ENCODE results near the gene SLC1A2. TPM values are rescaled to one million over a fixed set of nuclear protein-coding genes. Genes with fewer than 3 reads are reported as not detected.

The SLC1A2 gene
- total RNA-seq, 1 donor from 2014 or later = 0.10 TPM

DNA sequence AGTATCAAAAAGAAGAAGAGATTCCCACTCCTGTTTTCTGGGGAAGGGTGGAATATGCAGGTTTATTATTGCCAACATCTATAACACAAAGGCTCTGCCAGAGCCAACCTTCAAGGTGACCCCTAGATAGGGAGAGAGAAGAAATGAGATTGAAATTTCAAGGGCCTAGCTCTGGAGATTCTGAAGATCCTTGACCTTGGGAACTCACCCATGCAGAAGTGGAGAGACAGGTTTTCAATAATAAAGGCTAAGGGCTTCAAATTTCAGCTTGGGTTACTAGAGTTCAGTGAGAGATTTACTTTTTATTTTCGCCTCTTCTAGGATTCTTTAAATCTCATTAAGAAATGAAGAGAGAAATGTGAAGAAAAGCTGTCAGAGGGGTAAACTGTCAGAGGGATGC lies 182.0 kb downstream of the SLC1A2 start:
- no peaks in the 10 kb centered on the region for H3K36me3 Mint-ChIP-seq (ENCODE audit: low read depth)
- H3K9me3 Mint-ChIP-seq (ENCODE audit: low read depth) = peaks cover 13% of the 10 kb centered on the region
- TF ChIP-seq, protein P1, sequence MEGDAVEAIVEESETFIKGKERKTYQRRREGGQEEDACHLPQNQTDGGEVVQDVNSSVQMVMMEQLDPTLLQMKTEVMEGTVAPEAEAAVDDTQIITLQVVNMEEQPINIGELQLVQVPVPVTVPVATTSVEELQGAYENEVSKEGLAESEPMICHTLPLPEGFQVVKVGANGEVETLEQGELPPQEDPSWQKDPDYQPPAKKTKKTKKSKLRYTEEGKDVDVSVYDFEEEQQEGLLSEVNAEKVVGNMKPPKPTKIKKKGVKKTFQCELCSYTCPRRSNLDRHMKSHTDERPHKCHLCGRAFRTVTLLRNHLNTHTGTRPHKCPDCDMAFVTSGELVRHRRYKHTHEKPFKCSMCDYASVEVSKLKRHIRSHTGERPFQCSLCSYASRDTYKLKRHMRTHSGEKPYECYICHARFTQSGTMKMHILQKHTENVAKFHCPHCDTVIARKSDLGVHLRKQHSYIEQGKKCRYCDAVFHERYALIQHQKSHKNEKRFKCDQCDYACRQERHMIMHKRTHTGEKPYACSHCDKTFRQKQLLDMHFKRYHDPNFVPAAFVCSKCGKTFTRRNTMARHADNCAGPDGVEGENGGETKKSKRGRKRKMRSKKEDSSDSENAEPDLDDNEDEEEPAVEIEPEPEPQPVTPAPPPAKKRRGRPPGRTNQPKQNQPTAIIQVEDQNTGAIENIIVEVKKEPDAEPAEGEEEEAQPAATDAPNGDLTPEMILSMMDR (IDR thresholded peaks at IDR 0.05) = no peak
- H3K27ac Mint-ChIP-seq (ENCODE audit: unreplicated experiment) = no peak overlapping the region
- DNase-seq (ENCODE audit: low spot score) = no peak
- H3K27me3 Mint-ChIP-seq (ENCODE audit: low read depth) = no peaks in the 10 kb centered on the region
- H3K4me1 Mint-ChIP-seq (ENCODE audit: low read depth) = peaks cover 38% of the 10 kb centered on the region
- no peak overlapping the region for H3K4me3 Mint-ChIP-seq (ENCODE audit: unreplicated experiment)

DNA sequence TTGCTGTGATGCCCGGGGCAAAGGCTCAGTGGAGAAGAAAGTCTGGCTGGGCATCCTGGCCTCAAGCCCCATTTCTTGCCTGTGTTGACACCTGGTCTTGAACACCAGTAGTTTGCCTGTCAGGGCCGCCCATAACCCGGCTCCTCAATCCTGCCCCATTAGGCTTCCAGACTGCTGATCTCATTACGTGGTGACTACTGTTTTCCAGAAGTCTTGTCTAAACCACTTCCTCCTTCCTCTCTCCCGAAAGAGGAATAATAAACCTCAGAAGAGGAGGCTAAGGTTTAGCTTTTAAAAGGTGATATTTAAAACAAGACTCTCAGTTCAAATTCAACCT lies 182.7 kb downstream of the SLC1A2 start:
- Mint-ChIP-seq H3K36me3 (ENCODE audit: low read depth) (no peaks in the 10 kb centered on the region), H3K27ac (ENCODE audit: unreplicated experiment) (peak overlapping the region; percentile 41), H3K4me3 (ENCODE audit: unreplicated experiment) (no peak overlapping the region), H3K27me3 (ENCODE audit: low read depth) (no peaks in the 10 kb centered on the region), H3K4me1 (ENCODE audit: low read depth) (peaks cover 37% of the 10 kb centered on the region), H3K9me3 (ENCODE audit: low read depth) (peaks cover 13% of the 10 kb centered on the region)
- DNase-seq (ENCODE audit: low spot score) = no peak
- TF ChIP-seq, protein P1 (IDR thresholded peaks at IDR 0.05) = no peak

DNA sequence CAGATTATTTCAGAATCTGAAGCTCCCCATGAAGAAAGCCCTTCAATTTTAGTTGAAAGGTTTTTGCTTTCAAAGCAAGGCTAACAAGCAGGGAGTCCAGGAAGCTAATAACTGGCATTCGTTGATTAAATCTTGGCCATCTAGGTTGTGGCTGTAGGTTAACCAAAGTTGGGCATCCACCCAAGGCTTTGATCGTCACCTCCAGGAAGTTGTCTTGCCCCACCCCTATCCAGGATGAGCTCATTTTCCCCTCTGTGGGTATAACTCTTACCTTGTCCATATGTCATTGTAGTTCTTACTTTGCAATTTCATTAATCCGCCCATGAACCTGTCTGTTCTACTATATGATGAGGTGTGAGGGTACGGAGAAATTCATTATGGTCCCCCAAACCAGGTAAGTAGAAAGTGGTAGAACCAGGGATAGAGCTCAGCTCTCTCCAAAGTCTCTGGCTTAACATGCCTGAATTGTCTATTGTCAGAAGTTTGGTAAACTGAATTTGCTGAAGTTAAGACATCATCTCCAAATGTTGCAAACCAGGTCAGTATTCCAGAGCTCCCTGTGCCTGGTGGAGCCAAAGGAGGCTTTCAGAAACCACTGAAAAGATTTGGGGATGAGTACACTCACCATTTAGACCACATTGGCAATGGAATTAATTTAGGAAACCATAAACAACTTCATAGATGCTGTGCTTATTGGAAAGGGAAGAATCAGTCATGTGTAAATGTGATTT lies 183.3 kb downstream of the SLC1A2 start:
- no peaks in the 10 kb centered on the region for H3K27me3 Mint-ChIP-seq (ENCODE audit: low read depth)
- H3K27ac Mint-ChIP-seq (ENCODE audit: unreplicated experiment) = peak overlapping the region; percentile 41
- peaks cover 13% of the 10 kb centered on the region for H3K9me3 Mint-ChIP-seq (ENCODE audit: low read depth)
- TF ChIP-seq, protein P1 (IDR thresholded peaks at IDR 0.05) = no peak
- peaks cover under 1% of the 10 kb centered on the region for H3K36me3 Mint-ChIP-seq (ENCODE audit: low read depth)
- no peak for DNase-seq (ENCODE audit: low spot score)
- no peak overlapping the region for H3K4me3 Mint-ChIP-seq (ENCODE audit: unreplicated experiment)
- peaks cover 37% of the 10 kb centered on the region for H3K4me1 Mint-ChIP-seq (ENCODE audit: low read depth)

DNA sequence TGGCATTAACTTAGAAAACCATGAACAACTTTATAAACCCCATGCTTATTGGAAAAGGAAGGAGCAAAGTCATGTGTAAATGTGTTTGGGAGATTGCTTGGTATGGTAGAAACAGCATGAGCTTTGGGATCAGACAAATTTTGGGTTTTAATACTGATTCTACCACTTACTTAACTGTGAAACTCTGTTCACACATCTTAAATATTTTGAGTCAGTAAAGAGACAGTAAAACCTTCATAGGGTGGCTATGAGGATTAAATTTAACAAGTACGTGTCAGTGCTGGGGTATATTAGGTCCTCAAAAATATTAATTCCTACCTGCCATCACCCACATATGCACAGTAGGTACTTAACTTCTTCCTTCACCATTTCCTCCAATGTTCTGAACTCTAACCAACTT lies 183.9 kb downstream of the SLC1A2 start:
- H3K4me1 Mint-ChIP-seq (ENCODE audit: low read depth) = peaks cover 37% of the 10 kb centered on the region
- H3K27ac Mint-ChIP-seq (ENCODE audit: unreplicated experiment) = no peak overlapping the region
- H3K9me3 Mint-ChIP-seq (ENCODE audit: low read depth) = peaks cover 13% of the 10 kb centered on the region
- DNase-seq (ENCODE audit: low spot score) = no peak
- H3K4me3 Mint-ChIP-seq (ENCODE audit: unreplicated experiment) = no peak overlapping the region
- peaks cover 4% of the 10 kb centered on the region for H3K36me3 Mint-ChIP-seq (ENCODE audit: low read depth)
- TF ChIP-seq, protein P1 (IDR thresholded peaks at IDR 0.05) = no peak
- no peaks in the 10 kb centered on the region for H3K27me3 Mint-ChIP-seq (ENCODE audit: low read depth)

DNA sequence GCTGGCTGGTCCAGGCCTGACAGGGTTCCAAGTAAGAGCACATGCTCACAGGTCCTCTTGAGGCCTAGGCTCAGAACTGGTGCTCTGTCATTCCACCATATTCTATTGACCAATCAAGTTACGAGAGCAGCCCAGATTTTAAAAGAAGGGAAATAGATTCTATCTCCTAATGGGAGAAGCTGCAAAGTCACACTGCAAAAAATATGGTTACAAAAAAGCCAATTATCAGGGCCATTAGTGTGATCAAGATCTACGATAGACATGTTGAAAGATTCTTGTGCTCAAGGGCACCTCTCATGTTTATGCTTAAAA lies 184.2 kb downstream of the SLC1A2 start:
- H3K9me3 Mint-ChIP-seq (ENCODE audit: low read depth) = peaks cover 13% of the 10 kb centered on the region
- DNase-seq (ENCODE audit: low spot score) = no peak
- H3K4me3 Mint-ChIP-seq (ENCODE audit: unreplicated experiment) = no peak overlapping the region
- TF ChIP-seq, protein P1 (IDR thresholded peaks at IDR 0.05) = no peak
- H3K27ac Mint-ChIP-seq (ENCODE audit: unreplicated experiment) = no peak overlapping the region
- H3K4me1 Mint-ChIP-seq (ENCODE audit: low read depth) = peaks cover 37% of the 10 kb centered on the region
- H3K36me3 Mint-ChIP-seq (ENCODE audit: low read depth) = peaks cover 4% of the 10 kb centered on the region
- no peaks in the 10 kb centered on the region for H3K27me3 Mint-ChIP-seq (ENCODE audit: low read depth)

All from chondrocyte (in vitro differentiated cells).